A549 (cell line): ENCODE measurements around the gene NME2.

Experiments
- CEBPB ChIP-seq, 2 experiments: fragments of >200 bp in 1 of 2; sonication (Bioruptor Twin) in 1 of 2; formaldehyde crosslinking in 1 of 2; IDR thresholded peaks; 2 replicates each; pipeline ENCODE4 v1.6.1; 2012 to 2016
- CTCF ChIP-seq: fragments of >200 bp; sonication (Bioruptor Twin); formaldehyde crosslinking; IDR thresholded peaks from 3 replicates; pipeline ENCODE4 v1.5.1; 2016
- EHMT2 ChIP-seq: fragments of 200-600 bp; sonication (generic); IDR thresholded peaks from 2 replicates; pipeline ENCODE4 v1.6.1; 2016; ENCODE audit warnings: antibody characterized with exemption, low read depth, mild to moderate bottlenecking, moderate library complexity
- EP300 ChIP-seq, 2 experiments: fragments of >200 bp; sonication (Bioruptor Twin); formaldehyde crosslinking; IDR thresholded peaks; 2 replicates in 1 of 2; 3 replicates in 1 of 2; pipeline ENCODE4 v1.6.1; 2016 to 2017
- JUNB ChIP-seq: fragments of >200 bp; sonication (Bioruptor Twin); formaldehyde crosslinking; IDR thresholded peaks from 2 replicates; pipeline ENCODE4 v1.6.1; 2016
- PBX3 ChIP-seq: IDR thresholded peaks from 2 replicates; pipeline ENCODE4 v1.6.1; 2012
- SMC3 ChIP-seq: fragments of >200 bp; sonication (Bioruptor Twin); formaldehyde crosslinking; IDR thresholded peaks from 3 replicates; pipeline ENCODE4 v1.6.1; 2018; ENCODE audit warnings: inconsistent platforms
- USF2 ChIP-seq: fragments of 450-650 bp; IDR thresholded peaks from 2 replicates; pipeline ENCODE4 v1.6.1; 2014; ENCODE audit warnings: antibody characterized with exemption

GRCh38 chr17:51155416-51155815 is 10.8 kb upstream of the NME2 start:
- TF ChIP-seq CTCF (no peak), PBX3 (no peak), EHMT2 (no peak), SMC3 (no peak), EP300 (IDR thresholded peaks at IDR 0.05) (no peak), CEBPB (IDR thresholded peaks at IDR 0.05) (no peak), JUNB (no peak), USF2 (no peak)
